K562 (cell line): ENCODE measurements around the gene DENND1A. TPM values are rescaled to one million over a fixed set of nuclear protein-coding genes. Genes with fewer than 3 reads are reported as not detected.

Source experiments
- ARHGAP35 ChIP-seq: fragments of 450-650 bp; IDR thresholded peaks from 2 replicates; pipeline ENCODE4 v1.6.1; 2018; ENCODE audit not compliant: partially characterized antibody
- FOXP4 ChIP-seq: sonication (generic); formaldehyde crosslinking; IDR thresholded peaks from 2 replicates; pipeline ENCODE4 v1.8.0; 2022; ENCODE audit warnings: mild to moderate bottlenecking, missing genetic modification reagents, borderline replicate concordance
- GTF2B ChIP-seq: IDR thresholded peaks from 2 replicates; pipeline ENCODE4 v1.6.1; 2011; ENCODE audit not compliant: insufficient read length; ENCODE audit errors: extremely low read depth
- LCOR ChIP-seq: sonication (generic); formaldehyde crosslinking; IDR thresholded peaks from 2 replicates; pipeline ENCODE4 v1.8.0; 2022; ENCODE audit warnings: mild to moderate bottlenecking, missing genetic modification reagents
- MAZ ChIP-seq, 2 experiments: fragments of 450-650 bp in 1 of 2; sonication (generic) in 1 of 2; formaldehyde crosslinking; IDR thresholded peaks in 1 of 2; conservative IDR thresholded peaks in 1 of 2; 2 replicates each; pipeline versions ENCODE4 v1.4.0 to v1.5.0; 2020; ENCODE audit warnings: mild to moderate bottlenecking in 1 of 2, missing genetic modification reagents in 1 of 2
- MEF2D ChIP-seq: conservative IDR thresholded peaks from 2 replicates; pipeline ENCODE4 v1.6.1; 2016; ENCODE audit warnings: low read depth, missing genetic modification characterization, missing compliant biosample characterization
- MTA2 ChIP-seq: fragments of 450-650 bp; IDR thresholded peaks from 2 replicates; pipeline ENCODE4 v1.6.1; 2016; ENCODE audit warnings: low read depth
- NCOR1 ChIP-seq: fragments of 450-650 bp; IDR thresholded peaks from 2 replicates; pipeline ENCODE4 v1.6.1; 2016; ENCODE audit warnings: mild to moderate bottlenecking, moderate library complexity
- RBM17 ChIP-seq: fragments of 200-400 bp; formaldehyde crosslinking; IDR thresholded peaks from 2 replicates; pipeline ENCODE4 v1.6.1; 2017; ENCODE audit warnings: low read depth, mild to moderate bottlenecking, low read length, borderline replicate concordance
- RCOR1 ChIP-seq, 2 experiments: IDR thresholded peaks; 2 replicates each; pipeline ENCODE4 v1.6.1; 2012; ENCODE audit warnings: low read depth in 2 of 2, low read length in 2 of 2, borderline replicate concordance in 1 of 2, improper control_type of control experiment in 1 of 2
- TCF7L2 ChIP-seq: fragments of 150-350 bp; IDR thresholded peaks from 2 replicates; pipeline ENCODE4 v1.6.1; 2016; ENCODE audit warnings: low read depth, mild to moderate bottlenecking, low read length, moderate library complexity
- THRA ChIP-seq: fragments of 450-650 bp; IDR thresholded peaks from 2 replicates; pipeline ENCODE4 v1.6.1; 2017; ENCODE audit warnings: mild to moderate bottlenecking, moderate library complexity
- ZKSCAN1 ChIP-seq: fragments of 150-350 bp; IDR thresholded peaks from 2 replicates; pipeline ENCODE4 v1.6.1; 2016; ENCODE audit warnings: low read depth, low read length
- ZNF146 ChIP-seq: IDR thresholded peaks from one replicate; pipeline ENCODE4 v1.6.1; 2018; ENCODE audit warnings: missing compliant biosample characterization; ENCODE audit not compliant: unreplicated experiment
- ZNF518B ChIP-seq: fragments of 250-450 bp; sonication (Bioruptor Pico); IDR thresholded peaks from 2 replicates; pipeline ENCODE4 v1.5.0; 2021; ENCODE audit warnings: mild to moderate bottlenecking, moderate library complexity
- ZNF655 ChIP-seq: fragments of 250-450 bp; sonication (Bioruptor Pico); IDR thresholded peaks from 2 replicates; pipeline ENCODE4 v1.5.0; 2021
- ZNF778 ChIP-seq: fragments of 450-650 bp; formaldehyde crosslinking; IDR thresholded peaks from 2 replicates; pipeline ENCODE4 v1.4.0; 2020; ENCODE audit warnings: mild to moderate bottlenecking, moderate library complexity
- polyA plus RNA-seq, 8 experiments: library from polyadenylated mRNA; depleted of rRNA in 4 of 8; stranded (reverse) in 5 of 8; unstranded in 3 of 8; fragments of >200 nt; fragmentation: Nextera tagmentation in 2 of 8; fragmentation: Illumina TruSeq in 1 of 8; extraction: Ambion mirVana in 2 of 8; extraction: Trizol in 1 of 8; gene quantifications; 2 replicates each; pipeline versions ENCODE4 v1.2.1 to v1.2.3, GENCODE V29; 2011 to 2014; ENCODE audit warnings: inconsistent platforms in 1 of 8, missing spikeins in 1 of 8
- total RNA-seq, 7 experiments: library from RNA; depleted of rRNA in 6 of 7; stranded (reverse); fragments of >200 nt in 6 of 7; fragmentation: Illumina TruSeq in 2 of 7; extraction: Trizol in 2 of 7; gene quantifications; 2 replicates each; pipeline versions ENCODE4 v1.2.1 to v1.2.3, GENCODE V29; 2011 to 2021; ENCODE audit warnings: low replicate concordance in 1 of 7

Gene DENND1A
- total and polyA plus RNA-seq, 9 of the 15 experiments (the other 6 are each of a cell fraction or from before 2014, with no cell fraction given): 7.6 to 29.5 (median 15.7) TPM

GRCh38 chr9:123338710-123339665, 590.9 kb downstream of the DENND1A start (continued):
- TF ChIP-seq FOXP4 (CRISPR knock-in tag) (0 out of 2 replicates have a peak, but pooled peaks have one; percentile 44), LCOR (CRISPR knock-in tag) (peak; percentile 90), TCF7L2 (no peak), MEF2D (tag) (peak; percentile 53; the same call in 1 of the 2 replicates), RCOR1 (IDR thresholded peaks at IDR 0.05; ENCODE audit: borderline replicate concordance in 1 of 2, low read depth in 2 of 2, low read length in 2 of 2) (peak in 1 of 2 experiments; percentile 97; a peak in 3 of 4 replicates), MAZ (CRISPR knock-in tag; conservative IDR thresholded peaks at IDR 0.05 in 1 of 2, IDR thresholded peaks at IDR 0.05 in 1 of 2) (peak in 1 of 2 experiments; percentile 18; a peak in 2 of 4 replicates), ZNF655 (CRISPR knock-in tag) (no peak), MTA2 (peak; percentile 5; the same call in 1 of the 2 replicates), NCOR1 (0 out of 2 replicates have a peak, but pooled peaks have one; percentile 18), ZNF778 (CRISPR knock-in tag) (no peak), ARHGAP35 (no peak), ZNF518B (CRISPR knock-in tag) (no peak), THRA (no peak), ZKSCAN1 (peak; percentile 99), GTF2B (no peak), RBM17 (no peak), ZNF146 (no peak)
